IMR-90 (cell line): ENCODE results near the gene LENG9. TPM values are rescaled to one million over a fixed set of nuclear protein-coding genes. Genes with fewer than 3 reads are reported as not detected.

Experiments used
- ATAC-seq: fragments of 200-7000 bp; cut with Tn5 transposase; 2 replicates; pipeline ENCODE4 v1.9.1; 2020; ENCODE audit warnings: low read depth, mild to moderate bottlenecking, moderate library complexity
- BruUV-seq: library from RNA; stranded (reverse); fragments of 400-500 nt; replicated peaks from 2 replicates; lab custom pipeline; 2021; lab: Mats Ljungman, UMichigan
- CTCF ChIA-PET: fragments of 300-600 bp; formaldehyde crosslinking; extraction: SDS; loops from one replicate; lab custom pipeline; 2021; ENCODE audit warnings: antibody characterized with exemption; lab: Yijun Ruan, JAX
- POLR2A ChIA-PET: fragments of 300-600 bp; sonication (Branson Sonifier 250); formaldehyde crosslinking; loops from one replicate; lab custom pipeline; 2022; ENCODE audit warnings: antibody characterized with exemption; ENCODE audit not compliant: unreplicated experiment; lab: Charles Lee
- DNase-seq: peaks from one replicate; pipeline ENCODE4 v3.0.0; 2013
- H2AFZ ChIP-seq: replicated peaks from 2 replicates; pipeline ENCODE3; 2013; ENCODE audit warnings: low read length, mild to moderate bottlenecking; ENCODE audit not compliant: poor library complexity
- H2AK5ac ChIP-seq: 2 replicates; pipeline ENCODE4 v1.6.1; 2013; ENCODE audit warnings: low read depth, low read length, inconsistent platforms
- H2AK9ac ChIP-seq: replicated peaks from 2 replicates; pipeline ENCODE3; 2013; ENCODE audit warnings: mild to moderate bottlenecking, low read depth, low read length, moderate library complexity; ENCODE audit not compliant: poor library complexity
- H2BK120ac ChIP-seq: 2 replicates; pipeline ENCODE4 v1.6.1; 2013; ENCODE audit warnings: low read depth, low read length, inconsistent platforms
- H2BK15ac ChIP-seq: 3 replicates; pipeline ENCODE4 v1.6.1; 2013; ENCODE audit warnings: low read depth, low read length, inconsistent platforms
- H2BK20ac ChIP-seq: 2 replicates; pipeline ENCODE4 v1.6.1; 2013; ENCODE audit warnings: low read depth, mild to moderate bottlenecking, inconsistent platforms, low read length, moderate library complexity
- H2BK5ac ChIP-seq: 2 replicates; pipeline ENCODE4 v1.6.1; 2013; ENCODE audit warnings: mild to moderate bottlenecking, low read depth, low read length, inconsistent platforms; ENCODE audit not compliant: poor library complexity, severe bottlenecking
- H3K14ac ChIP-seq: replicated peaks from 2 replicates; pipeline ENCODE4 v1.6.1; 2013; ENCODE audit warnings: low read depth, low read length, inconsistent platforms
- H3K18ac ChIP-seq: 2 replicates; pipeline ENCODE4 v1.6.1; 2013; ENCODE audit warnings: low read depth, low read length, control low read depth
- H3K23ac ChIP-seq: 2 replicates; pipeline ENCODE4 v1.6.1; 2013; ENCODE audit warnings: low read depth, low read length, inconsistent platforms
- H3K27ac ChIP-seq: 2 replicates; pipeline ENCODE4 v1.5.1; 2013; ENCODE audit warnings: mild to moderate bottlenecking, control low read depth, low read length; ENCODE audit not compliant: insufficient read depth
- H3K27me3 ChIP-seq: 2 replicates; pipeline ENCODE4 v1.6.1; 2013; ENCODE audit warnings: low read length; ENCODE audit not compliant: control insufficient read depth, insufficient read depth
- H3K36me3 ChIP-seq: 2 replicates; pipeline ENCODE4 v1.6.1; 2013; ENCODE audit warnings: low read length, mixed read lengths; ENCODE audit not compliant: control insufficient read depth, insufficient read depth
- H3K4ac ChIP-seq: 2 replicates; pipeline ENCODE4 v1.6.1; 2013; ENCODE audit warnings: low read depth, low read length, inconsistent platforms
- H3K4me1 ChIP-seq: 2 replicates; pipeline ENCODE4 v1.6.1; 2013; ENCODE audit warnings: low read length, mixed read lengths; ENCODE audit not compliant: control insufficient read depth, insufficient read depth
- H3K4me2 ChIP-seq: 2 replicates; pipeline ENCODE4 v1.6.1; 2013; ENCODE audit warnings: low read depth, mild to moderate bottlenecking, control low read depth, low read length, moderate library complexity
- H3K4me3 ChIP-seq: 2 replicates; pipeline ENCODE4 v1.5.1; 2013; ENCODE audit warnings: low read depth, mild to moderate bottlenecking, control low read depth, low read length, moderate library complexity; ENCODE audit not compliant: insufficient read depth
- H3K56ac ChIP-seq: 2 replicates; pipeline ENCODE4 v1.6.1; 2013; ENCODE audit warnings: low read length, inconsistent platforms; ENCODE audit not compliant: insufficient read depth; ENCODE audit errors: extremely low read depth
- H3K79me1 ChIP-seq, 2 experiments: 2 replicates each; pipeline ENCODE4 v1.6.1; 2013; ENCODE audit warnings: low read length in 2 of 2, inconsistent platforms in 1 of 2, low read depth in 1 of 2
- H3K9ac ChIP-seq: 2 replicates; pipeline ENCODE4 v1.6.1; 2013; ENCODE audit warnings: low read depth, low read length, control low read depth
- H3K9me1 ChIP-seq: 2 replicates; pipeline ENCODE4 v1.6.1; 2013; ENCODE audit warnings: low read length, inconsistent platforms; ENCODE audit not compliant: insufficient read depth
- H3K9me3 ChIP-seq: 2 replicates; pipeline ENCODE4 v1.6.1; 2013; ENCODE audit warnings: low read length; ENCODE audit not compliant: control insufficient read depth, insufficient read depth
- H4K20me1 ChIP-seq: 2 replicates; pipeline ENCODE4 v1.6.1; 2013; ENCODE audit warnings: low read length, inconsistent platforms; ENCODE audit not compliant: insufficient read depth
- H4K5ac ChIP-seq: 2 replicates; pipeline ENCODE4 v1.6.1; 2013; ENCODE audit warnings: mild to moderate bottlenecking, low read depth, low read length, control low read depth
- H4K8ac ChIP-seq, 2 experiments: 2 replicates each; pipeline ENCODE4 v1.6.1; 2013; ENCODE audit warnings: low read depth in 2 of 2, low read length in 2 of 2, control low read depth in 1 of 2, inconsistent platforms in 1 of 2
- H4K91ac ChIP-seq: 2 replicates; pipeline ENCODE4 v1.6.1; 2013; ENCODE audit warnings: low read depth, low read length, inconsistent platforms; ENCODE audit not compliant: insufficient read depth
- BHLHE40 ChIP-seq: fragments of 150-350 bp; IDR thresholded peaks from 2 replicates; pipeline ENCODE4 v1.6.1; 2016; ENCODE audit warnings: mild to moderate bottlenecking, low read depth, low read length
- CEBPB ChIP-seq: IDR thresholded peaks from 2 replicates; pipeline ENCODE4 v1.6.1; 2012; ENCODE audit warnings: low read depth, low read length, improper control_type of control experiment
- CHD1 ChIP-seq: IDR thresholded peaks from 2 replicates; pipeline ENCODE4 v1.6.1; 2012; ENCODE audit warnings: low read depth, low read length, improper control_type of control experiment
- FOS ChIP-seq: fragments of 150-350 bp; IDR thresholded peaks from 2 replicates; pipeline ENCODE4 v1.6.1; 2016; ENCODE audit warnings: low read depth, low read length
- MAFK ChIP-seq: IDR thresholded peaks from 2 replicates; pipeline ENCODE4 v1.6.1; 2012; ENCODE audit warnings: low read depth, low read length, improper control_type of control experiment
- MAZ ChIP-seq: IDR thresholded peaks from 2 replicates; pipeline ENCODE4 v1.6.1; 2012; ENCODE audit warnings: low read depth, mild to moderate bottlenecking, low read length, improper control_type of control experiment, moderate library complexity, borderline replicate concordance
- MXI1 ChIP-seq: IDR thresholded peaks from 2 replicates; pipeline ENCODE4 v1.6.1; 2012; ENCODE audit warnings: low read depth, mild to moderate bottlenecking, low read length, moderate library complexity, borderline replicate concordance
- NFE2L2 ChIP-seq: fragments of 150-350 bp; IDR thresholded peaks from 2 replicates; pipeline ENCODE4 v1.6.1; 2016; ENCODE audit warnings: low read depth, mild to moderate bottlenecking, low read length
- POLR2A ChIP-seq: IDR thresholded peaks from 2 replicates; pipeline ENCODE4 v1.6.1; 2012; ENCODE audit warnings: mild to moderate bottlenecking, low read depth, low read length
- RAD21 ChIP-seq: IDR thresholded peaks from 2 replicates; pipeline ENCODE4 v1.6.1; 2012; ENCODE audit warnings: low read length, improper control_type of control experiment
- RCOR1 ChIP-seq: IDR thresholded peaks from 2 replicates; pipeline ENCODE4 v1.6.1; 2012; ENCODE audit warnings: mild to moderate bottlenecking, low read length, improper control_type of control experiment; ENCODE audit not compliant: insufficient replicate concordance
- RFX5 ChIP-seq: IDR thresholded peaks from 2 replicates; pipeline ENCODE4 v1.8.0; 2012; ENCODE audit warnings: low read depth, mild to moderate bottlenecking, low read length, moderate library complexity
- SMC3 ChIP-seq: fragments of 150-350 bp; IDR thresholded peaks from 2 replicates; pipeline ENCODE4 v1.6.1; 2016; ENCODE audit warnings: low read depth, mild to moderate bottlenecking, antibody characterized with exemption, low read length, moderate library complexity
- WGBS, 2 experiments: methylation state at CpG; one replicate each; pipeline versions ENCODE4 v1.1.5 to v1.1.7; 2013; ENCODE audit warnings: missing lambda C conversion rate in 2 of 2; ENCODE audit not compliant: insufficient read length in 1 of 2; ENCODE audit errors: extremely low coverage in 2 of 2; 5-methylcytosine and 5-hydroxymethylcytosine counted together
- dilution Hi-C: fragments of 300-500 bp; cut with HindIII; formaldehyde crosslinking; loops from one replicate; pipeline ENCODE4 v1.14.3; 2018; ENCODE audit warnings: low sequenced_read_pairs; ENCODE audit not compliant: unreplicated experiment
- in situ Hi-C: fragments of 300-500 bp; cut with MboI; formaldehyde crosslinking; loops from 3 replicates; pipeline ENCODE4 v1.14.3; 2019; ENCODE audit warnings: low sequenced_read_pairs, inconsistent platforms, mixed read lengths
- intact Hi-C: fragments of 100-400 bp; cut with micrococcal nuclease; formaldehyde crosslinking; loops from 2 replicates; pipeline ENCODE4 v1.10.0; 2022
- polyA plus RNA-seq, 3 experiments: library from polyadenylated mRNA; depleted of rRNA; stranded (reverse); fragments of >200 nt; gene quantifications; 2 replicates each; pipeline ENCODE4 v1.2.3, GENCODE V29; 2012; ENCODE audit warnings: low replicate concordance in 1 of 3
- total RNA-seq: library from RNA; depleted of rRNA; stranded (reverse); fragments of >200 nt; gene quantifications from 2 replicates; pipeline ENCODE4 v1.2.3, GENCODE V29; 2012
- TF ChIP-seq, protein P1 (sequence below): fragments of 150-350 bp; IDR thresholded peaks from 2 replicates; pipeline ENCODE4 v1.6.1; 2016; ENCODE audit warnings: low read depth, mild to moderate bottlenecking, low read length, moderate library complexity, borderline replicate concordance
- TF ChIP-seq, protein P2 (sequence below): conservative IDR thresholded peaks from 2 replicates; pipeline ENCODE4 v1.5.1; 2012; ENCODE audit warnings: mild to moderate bottlenecking, low read depth, low read length, improper control_type of control experiment
- TF ChIP-seq, protein P3 (sequence below): fragments of 150-350 bp; IDR thresholded peaks from 2 replicates; pipeline ENCODE4 v1.6.1; 2017; ENCODE audit warnings: mild to moderate bottlenecking, antibody characterized with exemption, low read length, low read depth

Gene LENG9
- total and polyA plus RNA-seq, 2 of the 4 experiments (the other 2 are of a cell fraction): 0.94 to 1.1 TPM

DNA sequence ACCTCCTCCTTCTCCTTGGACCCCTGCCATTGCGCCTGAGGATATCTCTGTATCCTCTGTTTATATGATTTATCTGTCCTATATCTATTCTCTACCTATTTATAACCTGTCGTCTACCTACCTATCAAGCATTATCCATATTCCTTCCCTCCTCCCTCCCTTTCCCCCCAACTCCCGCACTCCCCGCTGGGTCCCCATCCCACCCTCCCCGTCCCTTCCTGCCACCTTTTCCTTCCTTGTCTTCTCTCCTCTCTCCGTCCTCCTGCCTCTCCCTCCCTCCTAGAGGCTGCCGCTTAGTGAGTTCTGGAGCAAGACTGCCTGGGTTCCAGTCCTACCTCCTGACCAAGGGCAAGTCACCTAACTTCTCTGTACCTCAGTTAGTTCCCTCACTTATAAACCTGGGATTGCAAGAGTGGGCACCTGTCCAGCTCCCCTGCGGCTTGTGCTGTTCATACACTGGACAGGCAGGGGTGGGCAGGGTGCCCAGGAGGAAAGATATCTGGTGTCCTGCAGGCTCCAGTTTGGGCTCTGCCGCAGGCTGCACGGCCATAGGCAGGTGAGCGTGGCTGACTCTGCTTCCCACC is 32.2 kb downstream of the LENG9 start:
- Histone ChIP-seq H4K8ac (no peak overlapping the region), H3K27ac (no peak overlapping the region), H4K20me1 (peaks cover 3% of the 10 kb centered on the region; the same call in 1 of the 2 replicates), H3K4me1 (0 out of 2 replicates have a peak, but pooled peaks cover 2% of the 10 kb centered on the region), H3K14ac (no peak overlapping the region), H3K36me3 (peaks cover 2% of the 10 kb centered on the region; the same call in 1 of the 2 replicates), H3K4me2 (peak overlapping the region; percentile 66), H4K91ac (no peak overlapping the region), H3K18ac (no peak overlapping the region), H2AFZ (no peak overlapping the region), H2AK5ac (no peak overlapping the region), H2BK20ac (no peak overlapping the region), H3K4ac (no peak overlapping the region), H3K23ac (no peak overlapping the region), H3K9me3 (no peaks in the 10 kb centered on the region), H3K9me1 (peaks cover 3% of the 10 kb centered on the region; the same call in 1 of the 2 replicates), H3K27me3 (peaks cover 11% of the 10 kb centered on the region; the same call in 1 of the 2 replicates), H3K9ac (no peak overlapping the region), H2BK120ac (no peak overlapping the region), H2AK9ac (peak overlapping the region; percentile 13), H4K5ac (no peak overlapping the region), H2BK15ac (no peak overlapping the region), H3K79me1 (no peaks in the 10 kb centered on the region; a peak in 1 of 4 replicates), H3K56ac (no peak overlapping the region), H2BK5ac (no peak overlapping the region), H3K4me3 (no peak overlapping the region)
- BruUV-seq: no TSS peak
- ChIA-PET POLR2A (interaction anchor here (0.5 to 0.9 kb wide), 2 partner anchors 32 to 241 kb away, joined by 3 read pairs; partner anchors contain the start of gene LENG9), CTCF (no interaction called here)
- in situ Hi-C loops (no loop called here), intact Hi-C loops (no loop called here), dilution Hi-C loops (no loop called here)
- no CpG with 5 or more reads among the region's 11 CpGs for WGBS, 2 experiments
- TF ChIP-seq FOS (no peak), RAD21 (no peak), RFX5 (no peak), SMC3 (no peak), BHLHE40 (no peak), CHD1 (no peak), MAZ (no peak), MAFK (no peak), CEBPB (no peak), POLR2A (no peak), NFE2L2 (no peak), MXI1 (no peak), RCOR1 (no peak)
- TF ChIP-seq, protein P1, sequence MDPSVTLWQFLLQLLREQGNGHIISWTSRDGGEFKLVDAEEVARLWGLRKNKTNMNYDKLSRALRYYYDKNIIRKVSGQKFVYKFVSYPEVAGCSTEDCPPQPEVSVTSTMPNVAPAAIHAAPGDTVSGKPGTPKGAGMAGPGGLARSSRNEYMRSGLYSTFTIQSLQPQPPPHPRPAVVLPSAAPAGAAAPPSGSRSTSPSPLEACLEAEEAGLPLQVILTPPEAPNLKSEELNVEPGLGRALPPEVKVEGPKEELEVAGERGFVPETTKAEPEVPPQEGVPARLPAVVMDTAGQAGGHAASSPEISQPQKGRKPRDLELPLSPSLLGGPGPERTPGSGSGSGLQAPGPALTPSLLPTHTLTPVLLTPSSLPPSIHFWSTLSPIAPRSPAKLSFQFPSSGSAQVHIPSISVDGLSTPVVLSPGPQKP: no peak
- TF ChIP-seq, protein P2, sequence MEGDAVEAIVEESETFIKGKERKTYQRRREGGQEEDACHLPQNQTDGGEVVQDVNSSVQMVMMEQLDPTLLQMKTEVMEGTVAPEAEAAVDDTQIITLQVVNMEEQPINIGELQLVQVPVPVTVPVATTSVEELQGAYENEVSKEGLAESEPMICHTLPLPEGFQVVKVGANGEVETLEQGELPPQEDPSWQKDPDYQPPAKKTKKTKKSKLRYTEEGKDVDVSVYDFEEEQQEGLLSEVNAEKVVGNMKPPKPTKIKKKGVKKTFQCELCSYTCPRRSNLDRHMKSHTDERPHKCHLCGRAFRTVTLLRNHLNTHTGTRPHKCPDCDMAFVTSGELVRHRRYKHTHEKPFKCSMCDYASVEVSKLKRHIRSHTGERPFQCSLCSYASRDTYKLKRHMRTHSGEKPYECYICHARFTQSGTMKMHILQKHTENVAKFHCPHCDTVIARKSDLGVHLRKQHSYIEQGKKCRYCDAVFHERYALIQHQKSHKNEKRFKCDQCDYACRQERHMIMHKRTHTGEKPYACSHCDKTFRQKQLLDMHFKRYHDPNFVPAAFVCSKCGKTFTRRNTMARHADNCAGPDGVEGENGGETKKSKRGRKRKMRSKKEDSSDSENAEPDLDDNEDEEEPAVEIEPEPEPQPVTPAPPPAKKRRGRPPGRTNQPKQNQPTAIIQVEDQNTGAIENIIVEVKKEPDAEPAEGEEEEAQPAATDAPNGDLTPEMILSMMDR: no peak
- TF ChIP-seq, protein P3, sequence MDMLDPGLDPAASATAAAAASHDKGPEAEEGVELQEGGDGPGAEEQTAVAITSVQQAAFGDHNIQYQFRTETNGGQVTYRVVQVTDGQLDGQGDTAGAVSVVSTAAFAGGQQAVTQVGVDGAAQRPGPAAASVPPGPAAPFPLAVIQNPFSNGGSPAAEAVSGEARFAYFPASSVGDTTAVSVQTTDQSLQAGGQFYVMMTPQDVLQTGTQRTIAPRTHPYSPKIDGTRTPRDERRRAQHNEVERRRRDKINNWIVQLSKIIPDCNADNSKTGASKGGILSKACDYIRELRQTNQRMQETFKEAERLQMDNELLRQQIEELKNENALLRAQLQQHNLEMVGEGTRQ: no peak
- DNase-seq (peak; percentile 28), ATAC-seq (no peak)
